K562 (cell line): ENCODE data around the gene UBXN11. TPM values are rescaled to one million over a fixed set of nuclear protein-coding genes. Genes with fewer than 3 reads are reported as not detected.

Source experiments
- ATAC-seq: fragments of 200-7000 bp; cut with Tn5 transposase; 3 replicates; pipeline ENCODE4 v1.9.1; 2020; ENCODE audit warnings: moderate library complexity
- BruUV-seq: library from RNA; stranded (reverse); fragments of 400-500 nt; replicated peaks from 2 replicates; lab custom pipeline; 2021; lab: Mats Ljungman, UMichigan
- CTCF ChIA-PET: fragments of 300-600 bp; formaldehyde crosslinking; extraction: SDS; loops from one replicate; lab custom pipeline; 2021; ENCODE audit warnings: low intra/inter-chr PET ratio; lab: Yijun Ruan, JAX
- POLR2A ChIA-PET: fragments of 300-600, 350-650 bp; sonication (Branson Sonifier 250); formaldehyde crosslinking; extraction: SDS; loops from one replicate; lab custom pipeline; 2021; ENCODE audit warnings: antibody characterized with exemption, inconsistent platforms; lab: Yijun Ruan, JAX
- DNase-seq, 4 experiments: peaks; one replicate each; pipeline versions ENCODE4 v3.0.0 to v3.0.0-alpha.2; 2011 to 2018; ENCODE audit warnings: low spot score in 3 of 4, mixed read lengths in 3 of 4; ENCODE audit errors: extremely low read depth in 1 of 4
- FAIRE-seq: peaks from 2 replicates; lab custom pipeline; 2011; peaks lifted over from hg19 to GRCh38; lab: Jason Lieb, UNC
- H2AFZ ChIP-seq: 2 replicates; pipeline ENCODE4 v1.6.0; 2011; ENCODE audit warnings: low read depth, low read length, control low read depth, inconsistent platforms
- H3K27ac ChIP-seq: fragments of 200-600 bp; 3 replicates; pipeline ENCODE4 v1.8.0; 2011; ENCODE audit warnings: low read depth, mild to moderate bottlenecking, control low read depth, inconsistent platforms, low read length, moderate library complexity, mixed read lengths; ENCODE audit errors: extremely low read depth
- H3K27me3 ChIP-seq, 2 experiments: fragments of 300-600 bp in 1 of 2; 2 replicates in 1 of 2; 3 replicates in 1 of 2; pipeline versions ENCODE4 v1.6.0 to v1.8.0; 2011; ENCODE audit warnings: inconsistent platforms in 2 of 2, low read length in 2 of 2, mild to moderate bottlenecking in 1 of 2, mixed read lengths in 1 of 2, moderate library complexity in 1 of 2; ENCODE audit not compliant: control insufficient read depth in 2 of 2, insufficient read depth in 2 of 2
- H3K36me3 ChIP-seq: fragments of 300-600 bp; 3 replicates; pipeline ENCODE4 v1.8.0; 2011; ENCODE audit warnings: mild to moderate bottlenecking, low read length, inconsistent platforms; ENCODE audit not compliant: control insufficient read depth, insufficient read depth
- H3K4me1 ChIP-seq, 2 experiments: fragments of 200-600 bp in 1 of 2; replicated peaks in 1 of 2; 2 replicates in 1 of 2; 3 replicates in 1 of 2; pipeline versions ENCODE4 v1.5.1 to v1.8.0; 2011; ENCODE audit warnings: inconsistent platforms in 2 of 2, low read length in 2 of 2, mild to moderate bottlenecking in 1 of 2, mixed read lengths in 1 of 2, moderate library complexity in 1 of 2; ENCODE audit not compliant: control insufficient read depth in 2 of 2, insufficient read depth in 2 of 2
- H3K4me2 ChIP-seq: 2 replicates; pipeline ENCODE4 v1.6.1; 2011; ENCODE audit warnings: low read length, control low read depth, inconsistent platforms, mixed read lengths; ENCODE audit not compliant: insufficient read depth
- H3K4me3 ChIP-seq: fragments of 200-600 bp; sonication (generic), shearing (Covaris generic); 2 replicates; pipeline ENCODE4 v1.5.1; 2016; ENCODE audit warnings: control low read depth, inconsistent platforms
- H3K79me2 ChIP-seq: fragments of 200-600 bp; 3 replicates; pipeline ENCODE4 v1.8.0; 2011; ENCODE audit warnings: low read length, inconsistent platforms; ENCODE audit not compliant: control insufficient read depth, insufficient read depth
- H3K9ac ChIP-seq, 2 experiments: 2 replicates each; pipeline versions ENCODE4 v1.6.0 to v1.6.1; 2011; ENCODE audit warnings: low read depth in 2 of 2, low read length in 2 of 2, control low read depth in 1 of 2, inconsistent platforms in 1 of 2, mild to moderate bottlenecking in 1 of 2, mixed read lengths in 1 of 2; ENCODE audit not compliant: insufficient read depth in 1 of 2
- H3K9me1 ChIP-seq: one replicate; pipeline ENCODE4 v1.6.0; 2011; ENCODE audit warnings: inconsistent platforms, mild to moderate bottlenecking, low read length, moderate library complexity; ENCODE audit not compliant: control insufficient read depth, insufficient read depth
- H3K9me3 ChIP-seq: replicated peaks from 2 replicates; pipeline ENCODE4 v1.5.1; 2011; ENCODE audit warnings: low read depth, low read length, inconsistent platforms; ENCODE audit not compliant: control insufficient read depth, insufficient read depth
- H4K20me1 ChIP-seq: replicated peaks from 2 replicates; pipeline ENCODE4 v1.6.1; 2011; ENCODE audit warnings: low read length, inconsistent platforms, mixed read lengths; ENCODE audit not compliant: control insufficient read depth, insufficient read depth
- ADNP ChIP-seq: fragments of 200-800 bp; sonication (Bioruptor generic); IDR thresholded peaks from 2 replicates; pipeline ENCODE4 v1.6.1; 2016; ENCODE audit warnings: missing genetic modification characterization, missing compliant biosample characterization
- ARID1B ChIP-seq: fragments of 450-650 bp; IDR thresholded peaks from 2 replicates; pipeline ENCODE4 v1.6.1; 2016; ENCODE audit warnings: antibody characterized with exemption, mild to moderate bottlenecking, inconsistent platforms
- FOXM1 ChIP-seq, 2 experiments: fragments of 450-650 bp in 1 of 2; sonication (generic) in 1 of 2; formaldehyde crosslinking in 1 of 2; IDR thresholded peaks; 2 replicates each; pipeline versions ENCODE4 v1.6.1 to v1.9.0; 2017 to 2022; ENCODE audit warnings: low read depth in 2 of 2, mild to moderate bottlenecking in 2 of 2, missing genetic modification reagents in 1 of 2, moderate library complexity in 1 of 2
- HNRNPUL1 ChIP-seq: fragments of 200-400 bp; formaldehyde crosslinking; IDR thresholded peaks from 2 replicates; pipeline ENCODE4 v1.6.1; 2017; ENCODE audit warnings: low read length
- KLF1 ChIP-seq: fragments of 450-650 bp; IDR thresholded peaks from 2 replicates; pipeline ENCODE4 v1.6.1; 2016; ENCODE audit warnings: missing genetic modification characterization, missing compliant biosample characterization
- NFE2 ChIP-seq: IDR thresholded peaks from 2 replicates; pipeline ENCODE4 v1.6.1; 2014; ENCODE audit warnings: antibody characterized with exemption, low read depth
- NRF1 ChIP-seq, 2 experiments: fragments of 450-650 bp; IDR thresholded peaks in 1 of 2; conservative IDR thresholded peaks in 1 of 2; 2 replicates each; pipeline ENCODE4 v1.6.1; 2014; ENCODE audit warnings: mild to moderate bottlenecking in 2 of 2
- PCBP1 ChIP-seq: fragments of 200-400 bp; formaldehyde crosslinking; IDR thresholded peaks from 2 replicates; pipeline ENCODE4 v1.6.1; 2018; ENCODE audit warnings: mild to moderate bottlenecking, low read depth, low read length; ENCODE audit not compliant: poor library complexity, severe bottlenecking
- RBM15 ChIP-seq: fragments of 200-400 bp; formaldehyde crosslinking; IDR thresholded peaks from 2 replicates; pipeline ENCODE4 v1.6.1; 2018; ENCODE audit warnings: mild to moderate bottlenecking, low read length, moderate library complexity; ENCODE audit not compliant: insufficient read depth
- TRIM28 ChIP-seq: fragments of 450-650 bp; IDR thresholded peaks from 2 replicates; pipeline ENCODE4 v1.6.1; 2017
- ZBTB8A ChIP-seq: fragments of 450-650 bp; IDR thresholded peaks from 2 replicates; pipeline ENCODE4 v1.6.1; 2018; ENCODE audit warnings: mild to moderate bottlenecking, moderate library complexity; ENCODE audit not compliant: partially characterized antibody
- ZFP1 ChIP-seq: fragments of 450-650 bp; formaldehyde crosslinking; IDR thresholded peaks from 2 replicates; pipeline ENCODE4 v1.4.0; 2020; ENCODE audit warnings: mild to moderate bottlenecking, mixed read lengths
- ZNF24 ChIP-seq: fragments of 450-650 bp; IDR thresholded peaks from 2 replicates; pipeline ENCODE4 v1.6.1; 2016
- WGBS: fragments of 100-300 bp; shearing (Covaris generic); methylation state at CpG from one replicate; pipeline ENCODE4 v1.1.6; 2016; ENCODE audit warnings: low coverage, mixed read lengths; ENCODE audit not compliant: insufficient coverage; ENCODE audit errors: missing lambda C conversion rate; 5-methylcytosine and 5-hydroxymethylcytosine counted together
- in situ Hi-C: fragments of 300-500 bp; cut with MboI; formaldehyde crosslinking; loops from 4 replicates; pipeline ENCODE4 v1.15.0; 2018; ENCODE audit warnings: inconsistent platforms, mixed read lengths
- intact Hi-C: fragments of 100-400 bp; cut with micrococcal nuclease; formaldehyde crosslinking; loops from 2 replicates; pipeline ENCODE4 v1.14.2; 2022
- polyA plus RNA-seq, 8 experiments: library from polyadenylated mRNA; depleted of rRNA in 4 of 8; stranded (reverse) in 5 of 8; unstranded in 3 of 8; fragments of >200 nt; fragmentation: Nextera tagmentation in 2 of 8; fragmentation: Illumina TruSeq in 1 of 8; extraction: Ambion mirVana in 2 of 8; extraction: Trizol in 1 of 8; gene quantifications; 2 replicates each; pipeline versions ENCODE4 v1.2.1 to v1.2.3, GENCODE V29; 2011 to 2014; ENCODE audit warnings: inconsistent platforms in 1 of 8, missing spikeins in 1 of 8
- total RNA-seq, 7 experiments: library from RNA; depleted of rRNA in 6 of 7; stranded (reverse); fragments of >200 nt in 6 of 7; fragmentation: Illumina TruSeq in 2 of 7; extraction: Trizol in 2 of 7; gene quantifications; 2 replicates each; pipeline versions ENCODE4 v1.2.1 to v1.2.3, GENCODE V29; 2011 to 2021; ENCODE audit warnings: low replicate concordance in 1 of 7
- TF ChIP-seq, protein P1 (sequence below): fragments of 250-450 bp; sonication (Bioruptor Pico); IDR thresholded peaks from 2 replicates; pipeline ENCODE4 v1.8.0; 2021; ENCODE audit warnings: borderline replicate concordance, mild to moderate bottlenecking, moderate library complexity; ENCODE audit not compliant: poor library complexity, severe bottlenecking
- TF ChIP-seq, protein P2 (sequence below): fragments of 250-450 bp; sonication (Bioruptor Pico); IDR thresholded peaks from 2 replicates; pipeline ENCODE4 v1.8.0; 2022; ENCODE audit warnings: inconsistent platforms, mild to moderate bottlenecking, moderate library complexity, borderline replicate concordance
- TF ChIP-seq, protein P3 (sequence below), 2 experiments: fragments of 450-650 bp in 1 of 2; IDR thresholded peaks; 2 replicates each; pipeline ENCODE4 v1.6.1; 2011 to 2017; ENCODE audit warnings: low read depth in 2 of 2, antibody characterized with exemption in 1 of 2, borderline replicate concordance in 1 of 2, low read length in 1 of 2, mild to moderate bottlenecking in 1 of 2, mixed read lengths in 1 of 2; ENCODE audit not compliant: control insufficient read depth in 1 of 2

UBXN11 gene
- total and polyA plus RNA-seq, 9 of the 15 experiments (the other 6 are each of a cell fraction or from before 2014, with no cell fraction given) = 0.48 to 34.3 (median 11.3) TPM

DNA sequence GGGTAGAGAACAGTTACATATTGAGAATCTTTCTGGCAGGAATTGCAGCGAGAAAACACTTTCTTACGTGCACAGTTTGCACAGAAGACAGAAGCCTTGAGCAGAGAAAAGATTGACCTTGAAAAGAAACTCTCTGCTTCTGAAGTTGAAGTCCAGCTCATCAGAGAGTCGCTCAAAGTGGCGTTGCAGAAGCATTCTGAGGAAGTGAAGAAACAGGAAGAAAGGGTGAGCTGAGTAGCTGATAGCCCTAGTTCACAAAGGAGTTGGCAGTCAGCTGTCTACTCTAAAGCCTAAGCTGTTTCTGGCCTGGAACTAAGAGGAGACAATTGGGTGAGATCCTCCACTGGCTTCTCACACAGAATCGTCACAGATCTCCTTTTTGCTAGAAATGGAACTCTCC is 46.9 kb downstream of the UBXN11 start:
- Histone ChIP-seq H3K79me2 (peaks cover 27% of the 10 kb centered on the region; the same call in 2 of the 3 replicates), H3K36me3 (peaks cover 98% of the 10 kb centered on the region), H2AFZ (no peak overlapping the region), H3K9ac (no peak overlapping the region), H3K4me2 (no peak overlapping the region), H4K20me1 (no peaks in the 10 kb centered on the region), H3K9me1 (no peaks in the 10 kb centered on the region), H3K27me3 (no peaks in the 10 kb centered on the region), H3K4me3 (no peak overlapping the region), H3K9me3 (no peaks in the 10 kb centered on the region), H3K27ac (no peak overlapping the region), H3K4me1 (no peaks in the 10 kb centered on the region)
- 93% methylated on average over 5 of the region's 5 CpGs for WGBS
- BruUV-seq = no TSS peak
- ATAC-seq (no peak), DNase-seq (no peak), FAIRE-seq (no peak)
- intact Hi-C loops = no loop called here
- in situ Hi-C loops = no loop called here
- TF ChIP-seq FOXM1 (IDR thresholded peaks at IDR 0.05; ENCODE audit: low read depth) (no peak), FOXM1 (CRISPR knock-in tag; IDR thresholded peaks at IDR 0.05; ENCODE audit: low read depth) (no peak), PCBP1 (no peak), KLF1 (no peak), HNRNPUL1 (no peak), ZBTB8A (no peak), TRIM28 (no peak), ADNP (tag) (no peak), ZNF24 (no peak), RBM15 (no peak), ARID1B (no peak), ZFP1 (no peak), NFE2 (no peak), NRF1 (conservative IDR thresholded peaks at IDR 0.05 in 1 of 2, IDR thresholded peaks at IDR 0.05 in 1 of 2) (no peak)
- TF ChIP-seq, protein P1, sequence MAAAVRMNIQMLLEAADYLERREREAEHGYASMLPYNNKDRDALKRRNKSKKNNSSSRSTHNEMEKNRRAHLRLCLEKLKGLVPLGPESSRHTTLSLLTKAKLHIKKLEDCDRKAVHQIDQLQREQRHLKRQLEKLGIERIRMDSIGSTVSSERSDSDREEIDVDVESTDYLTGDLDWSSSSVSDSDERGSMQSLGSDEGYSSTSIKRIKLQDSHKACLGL (CRISPR knock-in tag) = no peak
- TF ChIP-seq, protein P2, sequence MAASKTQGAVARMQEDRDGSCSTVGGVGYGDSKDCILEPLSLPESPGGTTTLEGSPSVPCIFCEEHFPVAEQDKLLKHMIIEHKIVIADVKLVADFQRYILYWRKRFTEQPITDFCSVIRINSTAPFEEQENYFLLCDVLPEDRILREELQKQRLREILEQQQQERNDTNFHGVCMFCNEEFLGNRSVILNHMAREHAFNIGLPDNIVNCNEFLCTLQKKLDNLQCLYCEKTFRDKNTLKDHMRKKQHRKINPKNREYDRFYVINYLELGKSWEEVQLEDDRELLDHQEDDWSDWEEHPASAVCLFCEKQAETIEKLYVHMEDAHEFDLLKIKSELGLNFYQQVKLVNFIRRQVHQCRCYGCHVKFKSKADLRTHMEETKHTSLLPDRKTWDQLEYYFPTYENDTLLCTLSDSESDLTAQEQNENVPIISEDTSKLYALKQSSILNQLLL (CRISPR knock-in tag) = no peak
- TF ChIP-seq, protein P3, sequence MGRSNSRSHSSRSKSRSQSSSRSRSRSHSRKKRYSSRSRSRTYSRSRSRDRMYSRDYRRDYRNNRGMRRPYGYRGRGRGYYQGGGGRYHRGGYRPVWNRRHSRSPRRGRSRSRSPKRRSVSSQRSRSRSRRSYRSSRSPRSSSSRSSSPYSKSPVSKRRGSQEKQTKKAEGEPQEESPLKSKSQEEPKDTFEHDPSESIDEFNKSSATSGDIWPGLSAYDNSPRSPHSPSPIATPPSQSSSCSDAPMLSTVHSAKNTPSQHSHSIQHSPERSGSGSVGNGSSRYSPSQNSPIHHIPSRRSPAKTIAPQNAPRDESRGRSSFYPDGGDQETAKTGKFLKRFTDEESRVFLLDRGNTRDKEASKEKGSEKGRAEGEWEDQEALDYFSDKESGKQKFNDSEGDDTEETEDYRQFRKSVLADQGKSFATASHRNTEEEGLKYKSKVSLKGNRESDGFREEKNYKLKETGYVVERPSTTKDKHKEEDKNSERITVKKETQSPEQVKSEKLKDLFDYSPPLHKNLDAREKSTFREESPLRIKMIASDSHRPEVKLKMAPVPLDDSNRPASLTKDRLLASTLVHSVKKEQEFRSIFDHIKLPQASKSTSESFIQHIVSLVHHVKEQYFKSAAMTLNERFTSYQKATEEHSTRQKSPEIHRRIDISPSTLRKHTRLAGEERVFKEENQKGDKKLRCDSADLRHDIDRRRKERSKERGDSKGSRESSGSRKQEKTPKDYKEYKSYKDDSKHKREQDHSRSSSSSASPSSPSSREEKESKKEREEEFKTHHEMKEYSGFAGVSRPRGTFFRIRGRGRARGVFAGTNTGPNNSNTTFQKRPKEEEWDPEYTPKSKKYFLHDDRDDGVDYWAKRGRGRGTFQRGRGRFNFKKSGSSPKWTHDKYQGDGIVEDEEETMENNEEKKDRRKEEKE (IDR thresholded peaks at IDR 0.05; ENCODE audit: borderline replicate concordance in 1 of 2, control insufficient read depth in 1 of 2, low read depth in 2 of 2, low read length in 1 of 2) = no peak
- ChIA-PET CTCF (no interaction called here), POLR2A (interaction anchor here (0.8 to 1.1 kb wide), 2 partner anchors 10 to 13 kb away, joined by 3 to 4 read pairs; no protein-coding TSS in a partner anchor)
